Lower leg skin (tissue), 4 donors: ENCODE data around the gene PRR15. TPM values are rescaled to one million over a fixed set of nuclear protein-coding genes. Genes with fewer than 3 reads are reported as not detected.

Experiments
- DNase-seq, 2 donors: peaks; one replicate each; pipeline ENCODE4 v3.0.0-alpha.2; 2019; ENCODE audit warnings: low spot score in 2 of 2
- H3K4me3 ChIP-seq: fragments of 200-600 bp; sonication (generic); 2 replicates; pipeline ENCODE4 v1.5.1; 2017; ENCODE audit warnings: mild to moderate bottlenecking, low read depth; ENCODE audit not compliant: poor library complexity, severe bottlenecking
- POLR2A ChIP-seq, 2 donors: fragments of 450-650 bp; IDR thresholded peaks; one replicate each; pipeline ENCODE4 v1.6.1; 2016 to 2017; ENCODE audit warnings: antibody characterized with exemption in 2 of 2, mild to moderate bottlenecking in 1 of 2, moderate library complexity in 1 of 2
- WGBS, 2 donors: methylation state at CpG; one replicate each; pipeline ENCODE4 v1.1.5; 2018; 5-methylcytosine and 5-hydroxymethylcytosine counted together
- intact Hi-C: fragments of 100-400 bp; cut with DNase I; formaldehyde crosslinking; loops from one replicate; pipeline ENCODE4 v1.15.0; 2023; ENCODE audit warnings: low total_unique reads
- total RNA-seq, 4 donors: library from RNA; depleted of rRNA; stranded (reverse); fragments of >200 nt; gene quantifications; one replicate each; pipeline ENCODE4 v1.1.0, GENCODE V29; 2016
- TF ChIP-seq, protein P1 (sequence below), 3 donors: fragments of 450-650 bp; IDR thresholded peaks; one replicate each; pipeline ENCODE4 v1.5.1; 2016; ENCODE audit warnings: antibody characterized with exemption in 3 of 3, mild to moderate bottlenecking in 3 of 3, moderate library complexity in 2 of 3

PRR15 gene
- total RNA-seq, 4 donors from 2014 or later, result 0.15 to 0.67 (median 0.58) TPM; not detected in 1

DNA sequence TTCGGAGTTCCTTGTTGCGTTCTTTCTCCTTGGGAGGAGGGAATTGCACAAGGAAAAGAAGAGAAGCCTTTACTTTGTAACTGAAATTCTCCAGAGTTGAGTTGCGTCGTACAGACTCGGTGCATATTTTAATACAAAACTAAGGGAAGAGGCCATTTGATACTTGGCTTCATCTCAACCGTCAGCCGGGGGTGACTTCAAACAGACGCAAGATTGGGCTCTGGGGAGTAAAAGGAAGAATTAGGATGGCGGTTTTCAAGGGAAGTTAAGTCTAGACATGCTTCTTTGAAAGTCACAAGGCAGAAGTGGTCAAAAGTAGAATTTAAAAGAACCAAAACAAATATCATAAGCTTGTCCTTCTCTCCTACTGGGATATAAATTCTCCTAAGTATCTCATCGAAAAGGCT is 1.6 kb downstream of the PRR15 start:
- no peak for DNase-seq
- TF ChIP-seq POLR2A (IDR thresholded peaks at IDR 0.05), result no peak
- TF ChIP-seq, protein P1, sequence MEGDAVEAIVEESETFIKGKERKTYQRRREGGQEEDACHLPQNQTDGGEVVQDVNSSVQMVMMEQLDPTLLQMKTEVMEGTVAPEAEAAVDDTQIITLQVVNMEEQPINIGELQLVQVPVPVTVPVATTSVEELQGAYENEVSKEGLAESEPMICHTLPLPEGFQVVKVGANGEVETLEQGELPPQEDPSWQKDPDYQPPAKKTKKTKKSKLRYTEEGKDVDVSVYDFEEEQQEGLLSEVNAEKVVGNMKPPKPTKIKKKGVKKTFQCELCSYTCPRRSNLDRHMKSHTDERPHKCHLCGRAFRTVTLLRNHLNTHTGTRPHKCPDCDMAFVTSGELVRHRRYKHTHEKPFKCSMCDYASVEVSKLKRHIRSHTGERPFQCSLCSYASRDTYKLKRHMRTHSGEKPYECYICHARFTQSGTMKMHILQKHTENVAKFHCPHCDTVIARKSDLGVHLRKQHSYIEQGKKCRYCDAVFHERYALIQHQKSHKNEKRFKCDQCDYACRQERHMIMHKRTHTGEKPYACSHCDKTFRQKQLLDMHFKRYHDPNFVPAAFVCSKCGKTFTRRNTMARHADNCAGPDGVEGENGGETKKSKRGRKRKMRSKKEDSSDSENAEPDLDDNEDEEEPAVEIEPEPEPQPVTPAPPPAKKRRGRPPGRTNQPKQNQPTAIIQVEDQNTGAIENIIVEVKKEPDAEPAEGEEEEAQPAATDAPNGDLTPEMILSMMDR (IDR thresholded peaks at IDR 0.05), result no peak
- 2% methylated on average over 10 of the region's 10 CpGs for WGBS, 2 donors
- intact Hi-C loops, result no loop called here
- H3K4me3 ChIP-seq, result peak overlapping the region; percentile 43

DNA sequence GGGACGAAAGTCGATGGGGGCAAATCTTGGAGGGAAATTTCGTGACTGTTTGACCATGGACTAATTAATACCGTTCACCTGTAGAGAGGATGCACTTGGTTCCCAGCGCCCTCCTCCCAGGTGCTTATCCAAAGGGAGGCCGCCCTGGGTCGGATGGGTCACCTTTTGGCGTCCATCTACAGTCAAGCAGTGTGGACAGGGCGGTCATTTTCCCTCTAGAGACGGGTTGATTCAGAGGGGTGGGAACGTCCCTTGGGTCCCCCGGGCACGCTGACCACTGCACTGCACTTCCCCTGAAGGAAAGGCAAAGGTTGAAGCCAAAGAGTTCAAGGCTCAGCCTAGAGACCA is 2.0 kb downstream of the PRR15 start:
- 24 to 25% methylated on average over 7 to 13 of the region's 13 CpGs for WGBS, 2 donors
- TF ChIP-seq POLR2A (IDR thresholded peaks at IDR 0.05), result no peak
- TF ChIP-seq, protein P1 (IDR thresholded peaks at IDR 0.05), result no peak
- H3K4me3 ChIP-seq, result no peak overlapping the region
- intact Hi-C loops, result no loop called here
- DNase-seq, result no peak

DNA sequence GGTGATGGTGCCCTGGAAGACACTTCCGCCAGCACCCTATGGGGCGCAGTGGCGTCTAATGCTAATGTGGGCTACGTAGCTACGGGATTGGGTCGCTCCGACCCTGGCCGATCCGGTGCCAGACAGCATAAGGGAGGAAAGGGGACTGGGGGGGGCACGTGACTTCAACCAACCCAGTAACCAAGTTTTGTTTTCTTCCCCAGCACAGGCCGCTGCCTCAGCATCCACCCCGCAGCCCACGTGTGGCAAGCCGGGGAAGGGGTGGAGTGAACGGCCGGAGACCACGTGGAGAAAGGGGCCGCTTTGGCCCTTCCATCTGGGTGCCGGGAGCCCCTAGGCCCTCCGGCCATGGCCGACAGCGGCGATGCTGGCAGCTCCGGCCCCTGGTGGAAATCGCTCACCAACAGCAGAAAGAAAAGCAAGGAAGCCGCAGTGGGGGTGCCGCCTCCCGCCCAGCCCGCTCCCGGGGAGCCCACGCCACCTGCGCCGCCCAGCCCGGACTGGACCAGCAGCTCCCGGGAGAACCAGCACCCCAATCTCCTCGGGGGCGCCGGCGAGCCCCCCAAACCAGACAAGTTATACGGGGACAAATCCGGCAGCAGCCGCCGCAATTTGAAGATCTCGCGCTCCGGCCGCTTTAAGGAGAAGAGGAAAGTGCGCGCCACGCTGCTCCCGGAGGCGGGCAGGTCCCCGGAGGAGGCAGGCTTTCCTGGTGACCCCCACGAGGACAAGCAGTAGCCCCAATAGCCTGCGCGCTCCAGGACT is 2.5 kb downstream of the PRR15 start:
- peak in 1 of 2 donors; percentile 84 for DNase-seq
- 1 to 8% methylated on average over 45 to 48 of the region's 56 CpGs for WGBS, 2 donors

DNA sequence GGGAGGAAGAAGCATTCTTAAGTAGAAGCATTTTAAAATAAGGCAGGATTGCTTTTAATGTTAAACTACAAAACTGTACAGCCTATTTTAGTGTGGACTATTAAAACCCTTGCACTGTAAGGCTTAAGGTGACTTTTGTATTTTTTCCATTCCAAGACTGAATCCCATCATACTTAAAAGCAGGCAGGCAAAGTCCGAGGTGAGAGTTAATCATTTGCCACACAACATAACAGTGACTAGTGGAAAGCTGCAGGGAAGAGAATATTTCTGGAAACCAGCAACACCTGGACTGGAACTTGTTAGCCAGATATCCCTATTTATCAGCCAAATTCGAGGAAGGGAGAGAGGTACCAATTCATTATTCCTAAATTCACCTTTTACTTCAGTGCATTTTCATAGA is 3.5 kb downstream of the PRR15 start:
- 91 to 97% methylated on average over 2 of the region's 2 CpGs for WGBS, 2 donors
- no peak overlapping the region for H3K4me3 ChIP-seq
- DNase-seq, result no peak
- intact Hi-C loops, result no loop called here
- TF ChIP-seq, protein P1 (IDR thresholded peaks at IDR 0.05), result no peak
- no peak for TF ChIP-seq POLR2A (IDR thresholded peaks at IDR 0.05)

More for the DNA sequence above, 2.5 kb downstream of the PRR15 start:
- H3K4me3 ChIP-seq, result peak overlapping the region; percentile 10
- intact Hi-C loops, result no loop called here
- TF ChIP-seq, protein P1 (IDR thresholded peaks at IDR 0.05), result no peak
- no peak for TF ChIP-seq POLR2A (IDR thresholded peaks at IDR 0.05)

DNA sequence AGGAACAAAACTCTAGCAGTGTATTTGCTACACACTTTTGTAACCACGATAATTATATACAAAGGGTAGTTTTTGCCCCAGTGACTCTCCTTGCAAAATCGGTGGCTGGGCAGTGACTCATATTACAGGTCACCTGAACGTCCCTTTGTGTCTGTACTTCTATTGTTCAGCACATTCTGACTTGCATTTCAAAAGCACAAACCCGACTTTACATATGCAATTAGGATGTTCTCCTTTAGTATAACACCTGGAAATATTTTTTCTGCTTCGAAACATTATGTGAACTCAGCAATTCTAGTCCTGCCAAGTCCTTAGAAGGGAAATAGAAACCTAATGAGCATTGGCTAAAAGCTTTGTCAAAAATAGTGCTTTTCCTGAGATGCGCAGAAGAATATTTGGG is 6.0 kb downstream of the PRR15 start:
- DNase-seq, result no peak
- intact Hi-C loops, result no loop called here
- TF ChIP-seq POLR2A (IDR thresholded peaks at IDR 0.05), result no peak
- TF ChIP-seq, protein P1 (IDR thresholded peaks at IDR 0.05), result no peak
- WGBS, 2 donors, result 40 to 45% methylated on average over 6 of the region's 6 CpGs
- no peak overlapping the region for H3K4me3 ChIP-seq

DNA sequence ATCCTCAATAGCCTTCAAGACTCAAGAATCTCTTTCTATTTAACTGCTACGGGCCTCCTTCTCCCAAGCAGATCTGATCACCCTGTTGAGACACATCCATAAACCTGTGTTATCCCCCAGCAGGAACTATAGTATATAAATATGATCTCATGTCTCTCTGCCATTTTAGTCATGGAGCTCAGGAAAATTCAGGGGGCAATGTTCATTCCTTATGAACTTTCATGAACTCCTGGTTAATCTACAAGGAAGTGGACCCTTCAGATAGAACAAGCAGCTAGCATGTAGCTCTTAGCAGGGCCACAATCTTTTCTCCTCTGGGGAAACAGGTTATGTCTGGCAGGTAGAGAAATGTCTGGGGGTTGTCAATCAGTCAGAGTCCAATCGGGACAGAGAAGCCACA is 8.9 kb downstream of the PRR15 start:
- intact Hi-C loops, result no loop called here
- TF ChIP-seq, protein P1 (IDR thresholded peaks at IDR 0.05), result no peak
- TF ChIP-seq POLR2A (IDR thresholded peaks at IDR 0.05), result no peak
- 84 to 97% methylated on average over 2 of the region's 2 CpGs for WGBS, 2 donors
- DNase-seq, result no peak
- H3K4me3 ChIP-seq, result no peak overlapping the region
